HG03521 (cell line): Measurements from ENCODE around the gene UQCC5.

Source experiments
- ATAC-seq: cut with Tn5 transposase; IDR thresholded peaks from one replicate; pipeline ENCODE4 v1.9.1; 2021; ENCODE audit warnings: mild to moderate bottlenecking, moderate library complexity; ENCODE audit not compliant: unreplicated experiment

UQCC5 gene

GRCh38 chr3:52503788-52504424 lies 32.5 kb upstream of the UQCC5 start:
- no peak for ATAC-seq

- no peak for ATAC-seq
Measured at GRCh38 chr3:52504977-52505376, 31.4 kb upstream of the UQCC5 start.

- no peak for ATAC-seq
Measured at GRCh38 chr3:52506266-52506966, 30.0 kb upstream of the UQCC5 start.

GRCh38 chr3:52507359-52507758 lies 29.0 kb upstream of the UQCC5 start:
- ATAC-seq = no peak

GRCh38 chr3:52509753-52510328 lies 26.6 kb upstream of the UQCC5 start:
- no peak for ATAC-seq

GRCh38 chr3:52511509-52511908 lies 24.9 kb upstream of the UQCC5 start:
- ATAC-seq = no peak

- no peak for ATAC-seq
Measured at GRCh38 chr3:52512105-52512504, 24.3 kb upstream of the UQCC5 start.

GRCh38 chr3:52512727-52513126 lies 23.7 kb upstream of the UQCC5 start:
- ATAC-seq = no peak

GRCh38 chr3:52513281-52513680 lies 23.1 kb upstream of the UQCC5 start:
- ATAC-seq = no peak

- no peak for ATAC-seq
Measured at GRCh38 chr3:52514576-52514975, 21.8 kb upstream of the UQCC5 start.

GRCh38 chr3:52515192-52515591 lies 21.2 kb upstream of the UQCC5 start:
- no peak for ATAC-seq

- no peak for ATAC-seq
Measured at GRCh38 chr3:52516509-52517195, 19.8 kb upstream of the UQCC5 start.

GRCh38 chr3:52517796-52518722 lies 18.3 kb upstream of the UQCC5 start:
- ATAC-seq = no peak

- ATAC-seq = no peak
Measured at GRCh38 chr3:52518723-52519444, 17.5 kb upstream of the UQCC5 start.

GRCh38 chr3:52519445-52520140 lies 16.8 kb upstream of the UQCC5 start:
- no peak for ATAC-seq

GRCh38 chr3:52520141-52520667 lies 16.2 kb upstream of the UQCC5 start:
- ATAC-seq = no peak

GRCh38 chr3:52520716-52521487 lies 15.5 kb upstream of the UQCC5 start:
- no peak for ATAC-seq

GRCh38 chr3:52521488-52521824 lies 14.9 kb upstream of the UQCC5 start:
- ATAC-seq = no peak
